ENCODE measurements around the gene CCDC102A. TPM values are rescaled to one million over a fixed set of nuclear protein-coding genes. Genes with fewer than 3 reads are reported as not detected.

The CCDC102A gene
- total RNA-seq, 1 donor from 2014 or later = 11.3 TPM

DNA sequence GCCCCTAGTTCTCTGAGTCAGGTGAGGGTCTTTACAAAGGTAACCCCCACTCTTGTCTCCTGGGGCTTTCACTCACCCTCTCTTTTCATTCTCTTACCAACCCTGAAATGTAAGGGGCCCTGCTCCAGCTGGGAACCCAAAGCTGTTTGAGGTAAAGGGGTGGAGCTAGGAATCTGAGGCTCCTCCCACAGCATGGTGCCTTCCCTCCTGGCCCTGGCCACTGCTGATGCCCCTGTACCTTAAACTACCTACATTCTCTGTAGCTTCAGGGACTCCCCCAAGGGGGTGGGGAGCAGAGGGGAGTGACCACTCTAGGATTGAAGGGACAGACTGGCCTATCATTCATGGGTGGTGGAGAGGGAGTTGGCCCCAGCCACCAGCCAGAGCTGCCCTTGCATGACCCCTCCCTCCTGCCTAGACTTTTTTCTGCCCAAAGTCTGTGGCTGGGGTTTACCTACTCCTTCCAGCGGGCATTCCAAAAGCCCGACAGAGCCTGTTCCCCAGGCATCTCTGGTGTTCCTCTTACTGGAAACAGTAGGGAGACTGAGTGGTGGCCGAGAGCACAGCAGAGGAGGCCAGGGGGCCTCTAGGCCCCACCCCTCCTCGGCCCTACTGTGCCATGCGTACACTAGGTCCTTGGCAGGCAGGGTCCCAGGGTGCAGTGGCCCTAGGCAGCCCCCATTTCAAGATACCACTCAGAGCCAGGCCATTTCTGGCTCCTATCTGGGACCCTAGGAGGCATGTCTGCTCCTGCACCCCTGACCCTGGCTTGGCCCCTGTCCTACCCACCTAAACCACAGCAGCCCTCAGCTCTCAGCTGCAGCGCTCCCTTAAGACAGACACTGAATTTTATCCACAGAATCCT, 59.6 kb downstream of the CCDC102A start:
- intact Hi-C loops (cut with DNase I) = loop anchor here (5.0 kb wide), 1 partner anchor 41 kb away; no protein-coding TSS in a partner anchor
- no peak for ATAC-seq
- no peak overlapping the region for H3K4me3 ChIP-seq
- H3K4me1 ChIP-seq = peaks cover 56% of the 10 kb centered on the region
- no peaks in the 10 kb centered on the region for H3K27me3 ChIP-seq
- peaks cover 28% of the 10 kb centered on the region for H3K36me3 ChIP-seq
- H3K9me3 ChIP-seq = no peaks in the 10 kb centered on the region
- TF ChIP-seq, protein P1, sequence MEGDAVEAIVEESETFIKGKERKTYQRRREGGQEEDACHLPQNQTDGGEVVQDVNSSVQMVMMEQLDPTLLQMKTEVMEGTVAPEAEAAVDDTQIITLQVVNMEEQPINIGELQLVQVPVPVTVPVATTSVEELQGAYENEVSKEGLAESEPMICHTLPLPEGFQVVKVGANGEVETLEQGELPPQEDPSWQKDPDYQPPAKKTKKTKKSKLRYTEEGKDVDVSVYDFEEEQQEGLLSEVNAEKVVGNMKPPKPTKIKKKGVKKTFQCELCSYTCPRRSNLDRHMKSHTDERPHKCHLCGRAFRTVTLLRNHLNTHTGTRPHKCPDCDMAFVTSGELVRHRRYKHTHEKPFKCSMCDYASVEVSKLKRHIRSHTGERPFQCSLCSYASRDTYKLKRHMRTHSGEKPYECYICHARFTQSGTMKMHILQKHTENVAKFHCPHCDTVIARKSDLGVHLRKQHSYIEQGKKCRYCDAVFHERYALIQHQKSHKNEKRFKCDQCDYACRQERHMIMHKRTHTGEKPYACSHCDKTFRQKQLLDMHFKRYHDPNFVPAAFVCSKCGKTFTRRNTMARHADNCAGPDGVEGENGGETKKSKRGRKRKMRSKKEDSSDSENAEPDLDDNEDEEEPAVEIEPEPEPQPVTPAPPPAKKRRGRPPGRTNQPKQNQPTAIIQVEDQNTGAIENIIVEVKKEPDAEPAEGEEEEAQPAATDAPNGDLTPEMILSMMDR (IDR thresholded peaks at IDR 0.05) = no peak
- DNase-seq = no peak
- H3K27ac ChIP-seq = peak overlapping the region; percentile 30

DNA sequence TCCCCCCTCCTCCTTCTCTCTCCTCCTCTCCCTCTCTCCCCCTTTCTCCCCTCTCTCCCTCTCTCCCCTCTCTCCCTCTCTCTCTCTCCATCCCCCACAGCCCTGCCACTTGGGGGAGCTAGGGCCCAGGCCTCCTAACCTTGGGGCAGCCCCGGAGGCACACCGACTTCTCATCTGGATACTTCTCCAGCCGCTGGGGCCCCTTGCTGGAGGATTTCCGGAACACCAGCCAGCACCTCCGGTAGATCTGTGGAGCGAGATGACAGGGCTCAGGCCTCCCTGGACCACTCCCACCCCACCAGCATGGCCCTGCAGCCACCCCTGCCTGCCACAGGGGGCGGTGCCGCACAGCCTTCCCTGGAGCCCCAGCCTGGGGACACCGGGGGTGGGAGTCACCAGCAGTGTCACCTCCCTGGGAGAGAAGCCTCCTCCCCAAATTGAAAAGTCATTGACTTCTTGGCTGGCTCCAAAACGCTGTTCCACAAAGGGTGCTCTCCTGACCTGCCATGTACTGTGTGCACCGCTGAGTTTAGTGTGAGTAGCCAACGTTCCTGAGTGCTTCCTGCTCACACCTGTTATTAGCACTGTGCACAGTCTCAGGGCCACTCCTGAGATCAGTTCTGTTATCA, 60.5 kb downstream of the CCDC102A start:
- H3K36me3 ChIP-seq = peaks cover 38% of the 10 kb centered on the region
- peaks cover 60% of the 10 kb centered on the region for H3K4me1 ChIP-seq
- DNase-seq = peak; percentile 81
- no peaks in the 10 kb centered on the region for H3K9me3 ChIP-seq
- H3K4me3 ChIP-seq = no peak overlapping the region
- intact Hi-C loops (cut with DNase I) = loop anchor here (5.0 kb wide), 1 partner anchor 41 kb away; no protein-coding TSS in a partner anchor
- H3K27ac ChIP-seq = peak overlapping the region; percentile 26
- H3K27me3 ChIP-seq = no peaks in the 10 kb centered on the region
- peak; percentile 62 for ATAC-seq
- TF ChIP-seq, protein P1 (IDR thresholded peaks at IDR 0.05) = peak; percentile 65

DNA sequence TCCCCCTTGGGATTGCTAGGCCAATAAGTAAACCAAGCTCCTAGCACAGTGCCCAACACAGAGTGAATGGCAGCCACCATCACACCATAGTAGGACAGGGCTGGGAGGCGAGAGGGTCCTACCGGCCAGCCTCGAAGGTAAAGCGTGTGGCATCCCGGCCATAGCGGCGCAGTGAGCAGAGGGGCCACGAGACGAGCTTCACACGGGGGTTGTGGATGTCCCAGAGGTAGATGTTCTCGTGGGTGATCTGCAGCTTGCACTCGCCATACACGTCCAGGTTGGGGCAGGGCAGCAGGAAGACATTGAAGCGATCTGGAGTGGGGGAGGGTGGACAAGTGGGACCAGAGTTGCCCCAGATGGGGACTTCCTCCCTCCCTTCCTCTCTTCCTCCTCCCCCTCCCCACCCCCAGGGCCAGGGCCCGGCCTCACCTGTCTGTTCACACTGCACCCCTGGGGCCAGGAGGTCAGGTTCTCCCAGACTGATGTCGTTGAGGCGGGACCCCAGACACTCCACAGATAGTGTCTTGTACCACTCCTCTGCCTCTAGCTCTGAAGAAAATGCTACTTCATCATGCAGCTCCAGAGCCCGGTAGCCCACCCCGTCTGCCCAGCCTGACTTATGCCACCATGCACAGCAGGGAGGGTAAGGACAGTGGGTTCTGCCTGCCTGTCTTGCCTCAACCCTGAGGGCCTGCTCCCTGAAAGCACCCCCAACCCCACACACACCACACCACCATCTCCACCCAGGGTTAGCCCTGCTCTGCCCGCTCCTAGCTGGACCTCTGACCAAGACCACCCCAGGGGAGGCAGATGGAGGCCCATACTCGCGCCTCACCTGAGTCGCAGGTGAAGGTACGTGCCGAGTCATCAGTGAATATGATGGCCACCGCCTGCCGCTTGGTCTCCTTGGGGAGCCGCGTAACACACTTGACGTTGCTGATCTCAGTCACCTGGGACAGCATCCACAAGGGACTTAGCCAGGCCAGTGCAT, 61.4 kb downstream of the CCDC102A start:
- H3K4me3 ChIP-seq = no peak overlapping the region
- intact Hi-C loops (cut with DNase I) = loop anchor here (5.0 kb wide), 1 partner anchor 42 kb away; no protein-coding TSS in a partner anchor
- no peak for DNase-seq
- no peak overlapping the region for H3K27ac ChIP-seq
- H3K36me3 ChIP-seq = peaks cover 47% of the 10 kb centered on the region
- TF ChIP-seq, protein P1 (IDR thresholded peaks at IDR 0.05) = no peak
- no peaks in the 10 kb centered on the region for H3K27me3 ChIP-seq
- no peak for ATAC-seq
- H3K9me3 ChIP-seq = no peaks in the 10 kb centered on the region
- peaks cover 60% of the 10 kb centered on the region for H3K4me1 ChIP-seq

DNA sequence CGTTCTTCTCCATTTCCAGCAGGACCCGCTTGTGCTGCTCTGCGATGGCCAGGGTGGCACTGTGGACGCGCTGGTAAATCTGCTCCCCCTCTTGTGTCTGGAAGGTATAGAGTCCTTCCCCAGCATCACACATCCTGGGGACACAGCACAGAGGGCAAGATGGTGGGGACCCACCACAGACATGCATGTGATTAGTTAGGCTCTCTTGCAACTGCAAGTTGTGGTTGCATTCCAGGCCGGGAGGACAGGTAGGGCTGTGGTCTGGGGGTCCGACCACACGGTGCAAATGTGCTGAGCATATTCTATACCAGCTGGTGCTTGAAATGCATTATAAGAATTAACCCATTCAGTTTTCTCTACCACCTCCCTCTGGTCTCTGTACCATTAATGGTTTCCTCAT, 62.5 kb downstream of the CCDC102A start:
- H3K36me3 ChIP-seq = peaks cover 57% of the 10 kb centered on the region
- TF ChIP-seq, protein P1 (IDR thresholded peaks at IDR 0.05) = no peak
- ATAC-seq (no peak), DNase-seq (no peak)
- H3K27me3 ChIP-seq = no peaks in the 10 kb centered on the region
- no peak overlapping the region for H3K4me3 ChIP-seq
- H3K4me1 ChIP-seq = peaks cover 55% of the 10 kb centered on the region
- H3K9me3 ChIP-seq = no peaks in the 10 kb centered on the region
- intact Hi-C loops (cut with DNase I) = no loop called here
- no peak overlapping the region for H3K27ac ChIP-seq

DNA sequence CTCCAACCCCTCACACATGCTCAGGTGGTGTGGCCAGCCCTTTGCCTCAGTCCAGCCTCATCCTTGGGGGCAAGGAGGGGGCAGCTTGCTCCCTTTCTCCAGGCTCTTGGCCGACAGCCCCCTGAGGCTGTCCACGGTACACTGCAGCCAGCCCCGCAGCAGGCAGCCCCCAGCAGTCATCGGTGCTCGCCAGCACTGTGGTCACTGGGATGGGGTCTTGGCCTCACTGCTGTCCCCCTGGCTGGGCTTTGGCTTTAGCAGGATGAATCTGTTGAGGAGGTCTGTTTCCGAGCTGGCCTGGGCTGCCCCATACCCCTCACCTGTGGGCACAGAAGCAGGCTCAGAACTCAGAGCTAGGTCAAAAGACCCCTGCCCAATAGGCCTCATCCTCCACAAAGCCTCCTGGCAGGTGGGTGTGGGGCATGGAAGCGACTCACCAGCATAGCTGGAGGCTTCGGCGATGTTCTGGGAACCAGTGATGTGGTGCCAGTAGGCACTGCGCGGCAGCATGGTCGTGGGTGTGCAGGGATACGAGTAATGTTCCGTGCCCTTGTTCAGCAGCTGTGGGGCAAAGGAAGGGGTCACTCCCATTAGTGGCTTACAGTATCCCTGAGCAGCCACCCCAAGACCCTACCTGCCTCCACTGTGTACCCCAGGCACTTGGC, 63.1 kb downstream of the CCDC102A start:
- TF ChIP-seq, protein P1 (IDR thresholded peaks at IDR 0.05) = no peak
- intact Hi-C loops (cut with DNase I) = no loop called here
- ATAC-seq (no peak), DNase-seq (no peak)
- no peak overlapping the region for H3K4me3 ChIP-seq
- H3K4me1 ChIP-seq = peaks cover 49% of the 10 kb centered on the region
- H3K27ac ChIP-seq = no peak overlapping the region
- H3K27me3 ChIP-seq = no peaks in the 10 kb centered on the region
- H3K36me3 ChIP-seq = peaks cover 63% of the 10 kb centered on the region
- H3K9me3 ChIP-seq = no peaks in the 10 kb centered on the region

Data from upper lobe of right lung (tissue), 1 donor.